A673 (cell line): Measurements from ENCODE around the gene PML. TPM values are rescaled to one million over a fixed set of nuclear protein-coding genes. Genes with fewer than 3 reads are reported as not detected.

Experiments used
- BruUV-seq: library from RNA; stranded (reverse); fragments of 400-500 nt; replicated peaks from 2 replicates; lab custom pipeline; 2021; lab: Mats Ljungman, UMichigan
- CTCF ChIA-PET: fragments of 300-600 bp; sonication (Branson Sonifier 250); formaldehyde crosslinking; loops from one replicate; lab custom pipeline; 2022; ENCODE audit warnings: antibody characterized with exemption; lab: Charles Lee
- POLR2A ChIA-PET: fragments of 300-600 bp; sonication (Branson Sonifier 250); formaldehyde crosslinking; loops from one replicate; lab custom pipeline; 2022; ENCODE audit warnings: antibody characterized with exemption; ENCODE audit not compliant: low non-redundant PET; lab: Charles Lee
- DNase-seq: peaks from one replicate; pipeline ENCODE4 v3.0.0-alpha.2; 2015; ENCODE audit warnings: low spot score
- H3K27ac ChIP-seq: fragments of 200-600 bp; sonication (generic); 2 replicates; pipeline ENCODE4 v1.5.1; 2016; ENCODE audit warnings: mixed run types, low read depth, mild to moderate bottlenecking, mixed read lengths, antibody characterized with exemption, low read length; ENCODE audit not compliant: poor library complexity, severe bottlenecking
- H3K27me3 ChIP-seq: fragments of 200-600 bp; sonication (generic); replicated peaks from 2 replicates; pipeline ENCODE4 v1.6.1; 2017; ENCODE audit warnings: mixed run types, low read depth, mild to moderate bottlenecking, mixed read lengths, antibody characterized with exemption, low read length; ENCODE audit not compliant: insufficient read depth, poor library complexity
- H3K36me3 ChIP-seq: fragments of 200-600 bp; sonication (generic); 2 replicates; pipeline ENCODE4 v1.6.1; 2016; ENCODE audit warnings: mixed run types, mild to moderate bottlenecking, mixed read lengths, antibody characterized with exemption, low read length; ENCODE audit not compliant: insufficient read depth, poor library complexity, severe bottlenecking
- H3K4me1 ChIP-seq: fragments of 200-600 bp; sonication (generic); 2 replicates; pipeline ENCODE4 v1.6.1; 2017; ENCODE audit warnings: mixed run types, mild to moderate bottlenecking, mixed read lengths, antibody characterized with exemption, low read length; ENCODE audit not compliant: insufficient read depth, poor library complexity, severe bottlenecking
- H3K4me3 ChIP-seq: fragments of 200-600 bp; sonication (generic); 2 replicates; pipeline ENCODE4 v1.5.1; 2016; ENCODE audit warnings: low read depth, mixed run types, mild to moderate bottlenecking, mixed read lengths, low read length; ENCODE audit not compliant: poor library complexity, severe bottlenecking
- H3K9me3 ChIP-seq: fragments of 200-600 bp; sonication (generic); 2 replicates; pipeline ENCODE4 v1.6.1; 2016; ENCODE audit warnings: mixed run types, low read depth, mild to moderate bottlenecking, mixed read lengths, antibody characterized with exemption, low read length; ENCODE audit not compliant: poor library complexity, severe bottlenecking
- CTCF ChIP-seq: fragments of 300-800, 200-600 bp; sonication (generic); conservative IDR thresholded peaks from 2 replicates; pipeline ENCODE4 v1.5.1; 2017; ENCODE audit warnings: low read depth, mild to moderate bottlenecking, antibody characterized with exemption, low read length, moderate library complexity, mixed read lengths
- EZH2 ChIP-seq: fragments of 200-600 bp; sonication (generic); IDR thresholded peaks from 2 replicates; pipeline ENCODE4 v1.6.1; 2017; ENCODE audit warnings: borderline replicate concordance, low read depth, mild to moderate bottlenecking, mixed read lengths, antibody characterized with exemption, low read length; ENCODE audit not compliant: poor library complexity, severe bottlenecking
- intact Hi-C: fragments of 100-400 bp; cut with micrococcal nuclease; formaldehyde crosslinking; loops from one replicate; pipeline ENCODE4 v1.10.0; 2022; ENCODE audit not compliant: unreplicated experiment
- total RNA-seq: library from RNA; stranded (reverse); gene quantifications from 2 replicates; pipeline ENCODE4 v1.2.3, GENCODE V29; 2021

The PML gene
- total RNA-seq, 1 experiment from 2014 or later, result 40.0 TPM

GRCh38 chr15:73948396-73948795 lies 46.1 kb upstream of the PML start:
- BruUV-seq, result no TSS peak
- POLR2A ChIA-PET, result no interaction called here

GRCh38 chr15:73948982-73949381 lies 45.5 kb upstream of the PML start:
- Histone ChIP-seq H3K4me3 (no peak overlapping the region), H3K27ac (no peak overlapping the region), H3K36me3 (peaks cover 23% of the 10 kb centered on the region), H3K4me1 (peaks cover 23% of the 10 kb centered on the region), H3K9me3 (no peaks in the 10 kb centered on the region), H3K27me3 (no peaks in the 10 kb centered on the region)
- TF ChIP-seq CTCF (no peak), EZH2 (no peak)
- CTCF ChIA-PET, result no interaction called here
- intact Hi-C loops, result no loop called here
- POLR2A ChIA-PET, result no interaction called here
- DNase-seq, result no peak
- no TSS peak for BruUV-seq

More at GRCh38 chr15:73948396-73948795, 46.1 kb upstream of the PML start:
- Histone ChIP-seq H3K4me1 (peaks cover 23% of the 10 kb centered on the region), H3K9me3 (no peaks in the 10 kb centered on the region), H3K4me3 (no peak overlapping the region), H3K27ac (no peak overlapping the region), H3K27me3 (no peaks in the 10 kb centered on the region), H3K36me3 (peaks cover 23% of the 10 kb centered on the region)
- CTCF ChIA-PET, result no interaction called here
- no peak for DNase-seq
- no peak for TF ChIP-seq CTCF
- TF ChIP-seq EZH2, result no peak
- intact Hi-C loops, result no loop called here

GRCh38 chr15:73949496-73949895 lies 45.0 kb upstream of the PML start:
- no peak for DNase-seq
- Histone ChIP-seq H3K4me3 (no peak overlapping the region), H3K4me1 (peaks cover 23% of the 10 kb centered on the region), H3K9me3 (no peaks in the 10 kb centered on the region), H3K27ac (peak overlapping the region; percentile 29), H3K36me3 (peaks cover 23% of the 10 kb centered on the region), H3K27me3 (no peaks in the 10 kb centered on the region)
- BruUV-seq, result no TSS peak
- POLR2A ChIA-PET, result interaction anchor here (0.6 kb wide), 1 partner anchor 100 kb away, joined by 5 read pairs; no protein-coding TSS in a partner anchor
- no peak for TF ChIP-seq CTCF
- no peak for TF ChIP-seq EZH2
- intact Hi-C loops, result no loop called here
- CTCF ChIA-PET, result interaction anchor here (0.6 kb wide), 1 partner anchor 1745 kb away, joined by 4 read pairs; no protein-coding TSS in a partner anchor
